ENCODE measurements around the gene FABP7.

GRCh38 chr6:122778302-122778701 is 1.2 kb upstream of the FABP7 start:
- TF ChIP-seq, protein P1, sequence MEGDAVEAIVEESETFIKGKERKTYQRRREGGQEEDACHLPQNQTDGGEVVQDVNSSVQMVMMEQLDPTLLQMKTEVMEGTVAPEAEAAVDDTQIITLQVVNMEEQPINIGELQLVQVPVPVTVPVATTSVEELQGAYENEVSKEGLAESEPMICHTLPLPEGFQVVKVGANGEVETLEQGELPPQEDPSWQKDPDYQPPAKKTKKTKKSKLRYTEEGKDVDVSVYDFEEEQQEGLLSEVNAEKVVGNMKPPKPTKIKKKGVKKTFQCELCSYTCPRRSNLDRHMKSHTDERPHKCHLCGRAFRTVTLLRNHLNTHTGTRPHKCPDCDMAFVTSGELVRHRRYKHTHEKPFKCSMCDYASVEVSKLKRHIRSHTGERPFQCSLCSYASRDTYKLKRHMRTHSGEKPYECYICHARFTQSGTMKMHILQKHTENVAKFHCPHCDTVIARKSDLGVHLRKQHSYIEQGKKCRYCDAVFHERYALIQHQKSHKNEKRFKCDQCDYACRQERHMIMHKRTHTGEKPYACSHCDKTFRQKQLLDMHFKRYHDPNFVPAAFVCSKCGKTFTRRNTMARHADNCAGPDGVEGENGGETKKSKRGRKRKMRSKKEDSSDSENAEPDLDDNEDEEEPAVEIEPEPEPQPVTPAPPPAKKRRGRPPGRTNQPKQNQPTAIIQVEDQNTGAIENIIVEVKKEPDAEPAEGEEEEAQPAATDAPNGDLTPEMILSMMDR (IDR thresholded peaks at IDR 0.05), result no peak
- TF ChIP-seq POLR2AphosphoS5 (IDR thresholded peaks at IDR 0.05) (no peak), POLR2A (IDR thresholded peaks at IDR 0.05) (no peak)

Data from transverse colon (tissue), 4 donors.